Motor neuron (in vitro differentiated cells): ENCODE measurements around the gene NAGA. TPM values are rescaled to one million over a fixed set of nuclear protein-coding genes. Genes with fewer than 3 reads are reported as not detected.

Experiments
- ATAC-seq, 8 experiments: fragments of 200-7000 bp; cut with Tn5 transposase; replicated peaks in 6 of 8; 2 replicates each; pipeline ENCODE4 v1.8.0; 2021; ENCODE audit warnings: mild to moderate bottlenecking in 8 of 8, moderate library complexity in 8 of 8
- H3K27ac ChIP-seq, 2 donors: fragments of 250-450 bp; sonication (Bioruptor Pico); 2 replicates each; pipeline ENCODE4 v1.9.0; 2021; ENCODE audit warnings: antibody characterized with exemption in 2 of 2, mild to moderate bottlenecking in 2 of 2, moderate library complexity in 1 of 2
- H3K4me1 ChIP-seq, 2 donors: fragments of 250-450 bp; sonication (Bioruptor Pico); replicated peaks in 1 of 2; 2 replicates each; pipeline ENCODE4 v1.6.1; 2021; ENCODE audit warnings: antibody characterized with exemption in 2 of 2, mild to moderate bottlenecking in 2 of 2, moderate library complexity in 1 of 2
- H3K4me3 ChIP-seq, 5 donors: fragments of 250-450 bp; sonication (Bioruptor Pico); 2 replicates each; pipeline ENCODE4 v1.9.0; 2021; ENCODE audit warnings: antibody characterized with exemption in 5 of 5, mild to moderate bottlenecking in 5 of 5, moderate library complexity in 4 of 5
- WGBS, 10 experiments: fragments of 450-650 bp; shearing (Covaris generic); methylation state at CpG; one replicate each; pipeline ENCODE4 v1.0.0; 2022; 5-methylcytosine and 5-hydroxymethylcytosine counted together
- in situ Hi-C, 9 experiments: fragments of 400-800 bp; cut with MboI; loops; one replicate each; pipeline ENCODE4 v1.15.0; 2021; ENCODE audit warnings: low sequenced_read_pairs in 9 of 9, low pct_unique_long_range_greater_than_20kb in 2 of 9; ENCODE audit not compliant: unreplicated experiment in 9 of 9
- total RNA-seq, 8 experiments: library from RNA; unstranded; fragments of 300-600 nt; gene quantifications; 2 replicates each; pipeline versions ENCODE4 v1.2.3 to v1.2.4, GENCODE V29; 2022

NAGA gene
- total RNA-seq, 8 experiments from 2014 or later, result 6.6 to 23.5 (median 11.4) TPM

DNA sequence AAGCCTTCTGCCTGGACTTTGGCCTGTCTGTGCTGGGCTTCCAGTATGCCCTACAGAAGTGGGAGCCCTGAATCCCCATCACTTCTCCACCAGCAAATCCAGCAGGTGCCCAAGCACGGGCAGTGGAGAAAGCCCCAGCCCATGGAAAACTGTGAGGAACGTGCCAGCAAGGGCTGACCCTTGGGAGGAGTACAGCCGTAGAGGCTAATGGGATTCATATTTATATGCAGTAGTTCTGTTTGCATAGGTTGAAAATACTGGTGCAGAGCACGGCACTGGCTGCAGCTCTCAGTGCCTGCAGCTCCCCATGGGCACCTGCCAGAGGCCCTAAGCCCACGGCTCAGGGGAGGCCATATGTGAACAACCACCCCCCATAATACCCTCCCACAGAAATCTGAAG is 10.1 kb downstream of the NAGA start:
- Histone ChIP-seq H3K27ac (no peak overlapping the region), H3K4me3 (no peak overlapping the region), H3K4me1 (peaks cover 0 to 5% of the 10 kb centered on the region in 2 donors)
- ATAC-seq, result no peak
- WGBS, 10 experiments, result 67 to 100% (median 93%) methylated on average over 1 to 2 of the region's 5 CpGs; no CpG with 5 or more reads in 6 of the 10 experiments
- in situ Hi-C loops, result no loop called here

DNA sequence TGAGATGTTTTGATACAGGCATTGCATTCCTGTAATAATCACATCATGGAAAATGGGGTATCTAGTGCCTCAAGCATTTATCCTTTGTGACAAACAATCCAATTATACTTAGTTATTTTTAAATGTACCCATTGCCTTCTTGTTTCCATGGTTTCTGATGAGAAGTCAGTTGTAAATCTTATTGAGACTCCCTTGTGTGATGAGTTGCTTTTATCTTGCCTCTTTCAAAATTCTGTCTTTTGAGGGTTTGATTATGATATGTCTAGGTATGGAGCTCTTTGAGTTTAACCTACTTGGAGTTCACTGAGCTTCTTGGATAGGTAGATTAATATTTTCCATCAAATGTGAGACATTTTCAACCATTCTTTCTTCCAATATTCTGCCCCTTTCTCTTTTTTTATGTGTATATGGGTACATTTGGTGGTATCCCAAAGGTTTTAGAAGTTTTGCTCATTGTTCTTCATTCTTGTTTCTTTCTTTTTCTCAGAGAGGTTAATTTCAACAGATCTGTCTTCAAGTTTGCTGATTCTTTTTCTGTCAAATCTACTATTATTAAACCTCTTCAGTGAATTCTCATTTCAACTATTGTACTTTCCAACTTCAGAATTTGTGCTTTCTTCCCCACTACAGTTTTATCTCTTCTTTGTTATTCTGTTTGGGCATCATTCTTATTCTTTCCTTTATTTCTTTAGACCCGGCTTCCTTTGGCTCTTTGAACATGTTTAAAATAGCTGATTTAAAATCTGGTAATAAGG is 13.7 kb downstream of the NAGA start:
- WGBS, 10 experiments, result 87 to 100% (median 100%) methylated on average over 1 of the region's 1 CpG
- no peak for ATAC-seq
- in situ Hi-C loops, result no loop called here
- H3K4me3 ChIP-seq, result no peak overlapping the region
- H3K27ac ChIP-seq, result no peak overlapping the region
- H3K4me1 ChIP-seq, result no peaks in the 10 kb centered on the region

DNA sequence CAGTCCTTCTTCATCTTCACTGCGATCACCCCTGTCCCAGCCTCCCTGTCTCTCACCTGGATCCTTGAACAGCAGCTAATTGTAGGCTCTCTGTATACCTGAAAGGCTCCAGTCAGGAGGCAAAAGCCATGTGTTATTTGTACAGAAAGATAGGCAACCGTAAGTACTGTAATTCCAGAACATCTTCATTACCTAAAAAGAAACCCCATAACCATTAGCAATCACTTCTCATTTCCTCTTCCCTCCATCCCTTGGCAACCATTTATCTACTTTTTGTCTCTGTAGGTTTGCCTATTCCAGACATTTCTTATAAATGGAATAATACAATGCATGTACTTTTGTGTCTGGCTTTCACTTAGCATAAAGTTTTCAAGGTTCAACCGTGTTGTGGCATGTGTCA is 17.8 kb downstream of the NAGA start:
- Histone ChIP-seq H3K4me1 (no peaks in the 10 kb centered on the region), H3K4me3 (no peak overlapping the region), H3K27ac (no peak overlapping the region)
- WGBS, 10 experiments, result 51 to 100% (median 87%) methylated on average over 1 to 3 of the region's 3 CpGs; no CpG with 5 or more reads in 2 of the 10 experiments
- in situ Hi-C loops, result no loop called here
- no peak for ATAC-seq

DNA sequence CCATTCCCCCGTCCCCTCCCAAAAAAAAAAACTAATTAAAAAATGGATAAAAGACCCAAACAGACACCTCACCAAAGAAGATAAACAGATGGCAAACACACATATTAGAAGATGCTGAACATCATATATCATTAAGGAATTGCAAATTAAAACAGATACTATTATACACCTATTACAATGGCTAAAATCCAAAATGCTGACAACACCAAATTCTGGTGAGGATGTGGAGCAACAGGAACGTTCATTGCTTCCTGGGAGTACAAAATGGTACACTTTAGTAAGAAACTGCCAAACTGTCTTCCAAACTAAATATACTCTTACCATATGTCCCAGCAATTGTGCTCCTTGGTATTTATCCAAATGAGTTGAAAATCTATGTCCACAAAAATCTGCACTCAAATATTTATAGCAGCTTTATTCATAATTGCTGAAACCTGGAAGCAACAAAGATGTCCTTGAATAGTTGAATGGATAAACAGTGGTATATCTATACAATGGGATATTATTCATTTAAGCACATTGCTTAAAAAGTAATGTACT is 19.9 kb downstream of the NAGA start:
- in situ Hi-C loops, result no loop called here
- Histone ChIP-seq H3K27ac (no peak overlapping the region), H3K4me1 (no peaks in the 10 kb centered on the region), H3K4me3 (no peak overlapping the region)
- WGBS, 10 experiments, result 40 to 100% (median 77%) methylated on average over 1 to 2 of the region's 2 CpGs; no CpG with 5 or more reads in 1 of the 10 experiments
- ATAC-seq, result no peak

DNA sequence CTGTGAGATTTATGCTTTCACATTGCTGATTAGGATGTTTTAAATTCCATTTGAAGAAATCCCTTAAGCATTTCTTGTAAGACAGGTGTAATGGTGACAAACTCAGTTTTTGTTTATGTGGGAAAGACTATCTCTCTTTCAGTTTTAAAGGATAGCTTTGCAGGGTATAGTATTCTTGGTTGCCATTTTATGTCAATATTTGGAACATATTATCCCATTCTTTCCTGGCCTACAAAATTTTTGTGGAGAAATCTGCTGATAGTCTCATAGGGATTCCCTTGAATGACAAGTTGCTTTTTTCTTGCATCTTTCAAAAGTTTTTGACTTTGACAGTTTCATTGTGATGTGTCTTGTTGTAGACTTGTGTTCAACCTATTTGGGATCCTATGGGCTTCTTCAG is 28.8 kb downstream of the NAGA start:
- no peak overlapping the region for H3K27ac ChIP-seq
- H3K4me3 ChIP-seq, result no peak overlapping the region
- no peaks in the 10 kb centered on the region for H3K4me1 ChIP-seq
- in situ Hi-C loops, result no loop called here
- no peak for ATAC-seq

DNA sequence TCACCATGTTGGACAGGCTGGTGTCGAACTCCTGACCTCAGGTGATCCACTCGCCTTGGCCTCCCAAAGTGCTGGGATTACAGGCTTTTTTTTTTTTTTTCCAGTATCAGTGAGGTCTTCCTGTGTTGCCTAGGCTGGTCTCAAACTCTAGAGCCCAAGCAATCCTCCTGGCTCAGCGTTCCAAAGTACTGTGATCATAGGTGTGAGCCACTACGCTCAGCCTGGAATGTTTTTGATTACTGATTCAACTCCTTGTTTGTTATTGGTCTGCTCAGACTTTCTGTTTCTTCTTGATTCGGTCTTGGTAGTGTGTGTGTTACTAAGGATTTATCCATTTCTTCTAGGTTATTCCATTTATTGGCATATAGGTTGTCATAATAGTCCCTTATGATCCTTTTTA is 31.3 kb downstream of the NAGA start:
- Histone ChIP-seq H3K27ac (no peak overlapping the region), H3K4me3 (no peak overlapping the region), H3K4me1 (no peaks in the 10 kb centered on the region)
- 59 to 100% (median 87%) methylated on average over 1 to 5 of the region's 5 CpGs for WGBS, 10 experiments
- in situ Hi-C loops, result no loop called here
- no peak for ATAC-seq

DNA sequence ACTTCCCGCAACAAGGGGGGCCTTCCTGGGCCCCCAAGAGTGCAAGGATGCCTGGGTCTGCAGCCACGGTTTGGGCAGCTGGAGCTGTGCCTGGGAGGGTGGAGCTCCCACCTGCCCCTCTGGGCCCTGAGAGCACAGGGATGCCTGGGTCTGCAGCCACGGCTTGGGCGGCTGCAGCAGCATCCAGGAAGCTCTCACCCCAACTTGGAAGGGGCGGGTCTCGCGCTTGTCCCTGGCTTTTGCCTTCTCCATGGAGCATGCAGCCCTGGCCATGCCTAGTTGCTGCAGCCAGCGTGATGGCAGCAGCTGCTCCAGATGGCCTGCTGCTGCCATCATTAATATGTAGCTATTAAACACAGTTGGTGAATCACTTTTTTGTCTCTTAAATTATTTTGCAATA is 35.4 kb downstream of the NAGA start:
- Histone ChIP-seq H3K4me3 (no peak overlapping the region), H3K27ac (no peak overlapping the region), H3K4me1 (no peaks in the 10 kb centered on the region)
- no peak for ATAC-seq
- WGBS, 10 experiments, result 40 to 92% (median 74%) methylated on average over 1 to 7 of the region's 8 CpGs; no CpG with 5 or more reads in 4 of the 10 experiments
- in situ Hi-C loops, result no loop called here

DNA sequence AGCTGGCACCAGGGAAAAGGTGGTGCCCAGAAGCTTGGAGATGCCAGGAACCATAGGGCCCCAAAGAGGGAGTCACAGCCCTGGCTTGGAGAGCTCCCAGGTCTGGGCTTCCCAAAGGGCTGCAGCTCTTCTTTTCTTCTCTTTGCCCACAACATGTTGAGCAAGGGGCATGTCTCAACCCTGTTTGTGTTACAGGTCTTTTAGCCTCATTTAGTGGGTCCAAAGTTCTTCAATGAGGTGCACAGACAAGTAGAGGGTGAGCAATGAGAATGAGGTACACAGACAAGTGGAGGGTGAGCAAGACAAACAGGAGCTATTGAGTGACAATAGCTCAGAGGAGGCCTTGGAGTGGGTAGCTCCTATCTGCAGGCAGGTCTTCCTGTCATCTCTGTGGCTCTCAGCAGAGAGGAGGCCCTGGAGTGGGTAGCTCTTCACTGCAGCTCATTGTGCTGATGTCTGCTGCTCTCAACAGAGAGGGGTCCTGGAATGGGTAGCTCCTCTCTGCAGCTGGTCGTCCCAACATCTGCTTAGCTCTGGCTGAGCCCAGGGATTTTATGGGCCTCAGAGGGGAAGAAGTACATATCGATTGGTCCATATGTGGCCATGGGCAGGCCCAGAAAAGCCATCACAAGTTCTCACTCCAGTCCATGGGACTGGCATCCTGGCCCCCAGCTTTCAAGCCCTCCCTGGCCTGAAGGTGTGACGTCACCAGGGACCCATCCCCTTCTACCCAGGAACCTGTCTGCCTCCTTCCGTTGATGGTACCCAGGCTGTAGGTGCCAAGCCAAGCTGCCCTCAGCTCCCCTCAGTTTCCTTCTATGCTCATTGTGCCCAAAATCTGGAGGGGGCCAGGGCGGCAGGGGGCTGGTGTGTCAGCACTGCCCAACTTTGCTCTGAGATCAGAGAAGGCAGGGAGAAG is 37.1 kb downstream of the NAGA start:
- Histone ChIP-seq H3K4me1 (no peaks in the 10 kb centered on the region), H3K27ac (no peak overlapping the region), H3K4me3 (no peak overlapping the region)
- in situ Hi-C loops, result no loop called here
- WGBS, 10 experiments, result 11 to 60% (median 35%) methylated on average over 1 to 2 of the region's 5 CpGs; no CpG with 5 or more reads in 6 of the 10 experiments
- no peak for ATAC-seq

DNA sequence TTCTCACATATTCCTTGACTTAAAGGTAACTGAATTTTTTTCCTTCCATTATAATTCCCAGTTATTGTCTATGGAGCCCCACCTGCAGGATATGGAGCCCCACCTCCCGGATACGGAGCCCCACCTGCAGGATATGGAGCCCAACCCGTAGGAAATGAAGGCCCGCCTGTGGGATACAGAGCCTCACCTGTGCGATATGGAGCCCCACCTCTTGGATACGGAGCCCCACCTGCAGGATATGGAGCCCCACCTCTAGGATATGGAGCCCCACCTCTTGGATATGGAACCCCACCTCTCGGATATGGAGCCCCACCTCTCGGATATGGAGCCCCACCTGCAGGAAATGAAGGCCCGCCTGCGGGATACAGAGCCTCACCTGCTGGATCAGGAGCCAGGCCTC is 43.9 kb downstream of the NAGA start:
- ATAC-seq, result no peak
- no peaks in the 10 kb centered on the region for H3K4me1 ChIP-seq
- in situ Hi-C loops, result no loop called here
- 63 to 100% (median 96%) methylated on average over 2 to 7 of the region's 10 CpGs; no CpG with 5 or more reads in 5 of the 10 experiments for WGBS, 10 experiments
- no peak overlapping the region for H3K4me3 ChIP-seq
- H3K27ac ChIP-seq, result no peak overlapping the region

DNA sequence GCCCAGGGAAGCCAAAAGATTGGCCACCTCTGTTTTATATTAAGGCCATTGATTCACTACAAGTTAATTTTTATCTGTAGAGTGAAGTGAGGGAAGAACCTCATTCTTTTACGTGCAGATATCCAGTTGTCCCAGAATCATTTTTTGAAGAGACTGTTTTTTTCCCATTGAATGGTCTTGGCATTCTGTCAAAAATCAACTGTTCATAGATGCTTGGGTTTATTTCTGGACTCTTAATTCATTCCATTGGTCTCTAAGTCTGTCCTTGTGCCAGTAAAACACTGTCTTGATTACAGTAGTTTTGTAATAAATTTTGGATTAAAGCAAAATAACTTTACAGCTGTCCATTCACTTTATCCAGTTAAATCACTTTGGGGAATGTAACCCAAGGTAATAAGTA is 45.2 kb downstream of the NAGA start:
- no peak overlapping the region for H3K27ac ChIP-seq
- in situ Hi-C loops, result no loop called here
- 0 to 91% (median 71%) methylated on average over 1 of the region's 1 CpG; no CpG with 5 or more reads in 3 of the 10 experiments for WGBS, 10 experiments
- no peaks in the 10 kb centered on the region for H3K4me1 ChIP-seq
- no peak for ATAC-seq
- H3K4me3 ChIP-seq, result no peak overlapping the region

DNA sequence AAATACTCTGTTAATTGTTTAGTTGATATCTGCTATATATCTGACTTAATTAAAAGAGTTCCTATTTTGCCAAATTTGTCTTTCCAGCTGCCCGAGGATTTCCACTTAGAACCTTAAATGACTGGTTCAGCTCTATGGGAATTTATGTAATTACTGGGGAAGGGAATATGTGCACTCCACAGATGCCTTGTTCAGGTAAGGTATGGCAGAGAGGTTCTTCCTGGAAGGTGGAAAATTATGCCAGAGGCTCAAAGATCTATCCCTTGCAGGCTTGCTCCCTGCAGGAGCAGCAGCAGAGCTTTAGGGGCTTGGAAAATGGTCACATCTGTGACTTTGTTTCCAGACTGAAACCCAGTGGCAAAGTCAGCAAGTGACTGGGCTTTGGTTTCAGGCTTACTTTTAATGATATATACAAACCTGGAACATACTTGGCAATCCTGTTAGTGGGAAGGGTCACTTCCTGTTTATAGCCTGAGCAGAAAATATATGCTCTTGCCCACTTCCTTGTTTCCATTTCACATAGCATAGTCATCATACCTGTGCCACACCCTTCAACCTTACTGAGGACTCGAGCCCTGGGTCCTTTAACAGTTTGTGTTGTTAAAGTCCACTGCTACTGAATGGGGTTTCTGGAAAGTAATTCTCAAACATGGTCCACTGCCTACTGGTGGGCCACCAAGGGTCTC is 48.3 kb downstream of the NAGA start:
- H3K4me3 ChIP-seq, result no peak overlapping the region
- H3K4me1 ChIP-seq, result no peaks in the 10 kb centered on the region
- in situ Hi-C loops, result no loop called here
- ATAC-seq, result no peak
- WGBS, 10 experiments, result 0 to 83% (median 42%) methylated on average over 1 to 2 of the region's 2 CpGs; no CpG with 5 or more reads in 4 of the 10 experiments
- H3K27ac ChIP-seq, result no peak overlapping the region

DNA sequence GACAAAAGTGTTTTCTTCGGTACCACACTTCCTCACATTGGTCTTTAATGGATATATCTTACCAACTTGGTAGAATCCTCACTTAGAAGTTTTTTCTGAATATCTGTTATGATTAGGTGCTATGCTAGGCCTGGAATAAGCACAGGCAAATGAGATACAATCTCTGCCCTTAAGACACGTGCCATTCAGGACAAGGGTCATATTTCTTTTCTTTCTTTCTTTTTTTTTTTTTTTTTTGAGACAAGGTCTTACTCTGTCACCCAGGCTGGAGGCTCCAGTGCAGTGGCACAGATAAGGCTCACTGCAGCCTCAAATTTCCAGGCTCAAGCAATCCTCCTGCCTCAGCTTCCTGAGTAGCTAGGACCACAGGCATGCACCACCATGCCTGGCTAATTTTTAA is 49.0 kb downstream of the NAGA start:
- WGBS, 10 experiments, result 17 to 100% (median 61%) methylated on average over 1 to 2 of the region's 2 CpGs; no CpG with 5 or more reads in 4 of the 10 experiments

DNA sequence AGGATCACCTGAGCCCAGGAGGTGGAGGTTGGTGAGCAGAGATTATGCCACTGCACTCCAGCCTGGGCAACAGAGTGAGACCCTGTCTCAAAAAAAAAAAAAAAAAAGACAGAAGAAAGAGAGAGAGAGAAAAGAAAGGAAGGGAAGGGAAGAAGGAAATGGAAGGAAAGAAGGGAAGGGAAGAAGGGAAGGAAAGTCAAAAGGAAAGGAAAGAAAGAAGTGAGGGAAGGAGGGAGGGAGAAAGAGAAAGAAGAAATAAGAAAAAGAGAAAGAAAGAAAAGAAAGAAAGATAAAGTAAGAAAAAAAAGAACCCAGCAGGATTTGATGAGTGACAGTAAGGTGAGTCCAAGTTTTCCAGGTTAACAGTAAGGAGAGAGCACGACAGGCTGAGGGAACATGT is 52.4 kb downstream of the NAGA start:
- 8 to 50% (median 34%) methylated on average over 1 of the region's 1 CpG for WGBS, 10 experiments
- ATAC-seq, result no peak
- H3K4me1 ChIP-seq, result no peaks in the 10 kb centered on the region
- no peak overlapping the region for H3K27ac ChIP-seq
- in situ Hi-C loops, result no loop called here
- no peak overlapping the region for H3K4me3 ChIP-seq

More for the DNA sequence above, 49.0 kb downstream of the NAGA start:
- Histone ChIP-seq H3K27ac (no peak overlapping the region), H3K4me1 (no peaks in the 10 kb centered on the region), H3K4me3 (no peak overlapping the region)
- in situ Hi-C loops, result no loop called here
- no peak for ATAC-seq
